Ovary (tissue), 10 donors: ENCODE results near the gene BEND6. TPM values are rescaled to one million over a fixed set of nuclear protein-coding genes. Genes with fewer than 3 reads are reported as not detected.

Experiments used
- DNase-seq, 5 donors: peaks; one replicate each; pipeline ENCODE4 v3.0.0-alpha.2; 2019 to 2020
- H3K27ac ChIP-seq, 2 donors: fragments of 200-600 bp; one replicate each; pipeline versions ENCODE4 v1.5.1 to v1.8.0; 2019 to 2022
- H3K27me3 ChIP-seq: fragments of 200-600 bp; one replicate; pipeline ENCODE4 v1.8.0; 2022
- H3K36me3 ChIP-seq: fragments of 200-600 bp; sonication (generic); one replicate; pipeline ENCODE4 v1.5.1; 2019
- H3K4me1 ChIP-seq: one replicate; pipeline ENCODE4 v1.8.1; 2013; ENCODE audit warnings: mild to moderate bottlenecking, moderate library complexity; ENCODE audit not compliant: insufficient read depth
- H3K4me3 ChIP-seq: fragments of 200-600 bp; sonication (generic); one replicate; pipeline ENCODE4 v1.5.1; 2017
- H3K9me3 ChIP-seq, 2 donors: fragments of 200-600 bp in 1 of 2; sonication (generic) in 1 of 2; one replicate each; pipeline versions ENCODE4 v1.5.1 to v1.8.1; 2013 to 2019; ENCODE audit warnings: mild to moderate bottlenecking in 1 of 2, moderate library complexity in 1 of 2
- EP300 ChIP-seq: sonication (generic); formaldehyde crosslinking; IDR thresholded peaks from one replicate; pipeline ENCODE4 v1.6.1; 2017; ENCODE audit warnings: antibody characterized with exemption
- POLR2A ChIP-seq: fragments of 450-650 bp; IDR thresholded peaks from one replicate; pipeline ENCODE4 v1.6.1; 2017; ENCODE audit warnings: antibody characterized with exemption, mild to moderate bottlenecking, moderate library complexity
- WGBS, 3 donors: extraction: QIAGEN DNeasy Blood & Tissue Kit in 1 of 3; methylation state at CpG; one replicate each; pipeline versions ENCODE4 v1.1.5 to v1.1.7; 2013 to 2017; 5-methylcytosine and 5-hydroxymethylcytosine counted together
- intact Hi-C, 4 donors: fragments of 100-400 bp; cut with DNase I; formaldehyde crosslinking; loops; one replicate each; pipeline versions ENCODE4 v1.11.0 to v1.15.1; 2022 to 2023
- long read RNA-seq, 3 donors: library from polyadenylated mRNA in 2 of 3; unstranded in 2 of 3; transcript quantifications; one replicate each; pipeline ENCODE4 v2.0.0 and lab custom pipeline, GENCODE V29; 2021 to 2026
- polyA plus RNA-seq, 2 donors: library from polyadenylated mRNA; stranded (reverse); fragments of 200-250 nt in 1 of 2; fragments of 350-450 nt in 1 of 2; fragmentation: Illumina TruSeq in 1 of 2; extraction: RNeasy Lipid Tissue Mini Kit (QIAGEN cat#74804) in 1 of 2; gene quantifications; one replicate each; pipeline ENCODE4 v1.2.3, GENCODE V29; 2013 to 2014
- total RNA-seq, 7 donors: library from RNA; depleted of rRNA in 2 of 7; stranded (reverse); fragments of >200 nt in 2 of 7; fragmentation: NEBNext Ultra II Directional in 3 of 7; extraction: Animal tissue kit (Norgen Biotek cat#: 25700) in 3 of 7; gene quantifications; one replicate each; pipeline versions ENCODE4 v1.1.0 to v1.2.4, GENCODE V29; 2016 to 2023
- TF ChIP-seq, protein P1 (sequence below), 3 donors: fragments of 450-650 bp in 2 of 3; fragments of 200-600 bp in 1 of 3; IDR thresholded peaks; one replicate each; pipeline versions ENCODE4 v1.5.1 to v1.8.0; 2016 to 2022; ENCODE audit warnings: antibody characterized with exemption in 3 of 3, mild to moderate bottlenecking in 1 of 3
- donor health status: DM: no; HTN: no; CAD: no; lungs with moderate emphysema.
- donor health status: DM: no; HTN: no; CAD: no.
- donor health status: Bipolar disorder and iron deficiency.
- donor health status: DM: yes; HTN: yes; CAD: no.
- donor health status: DM: no; HTN: no; CAD: no.
- donor health status: DM: yes; HTN: yes; CAD: no.

BEND6 gene, protein sequence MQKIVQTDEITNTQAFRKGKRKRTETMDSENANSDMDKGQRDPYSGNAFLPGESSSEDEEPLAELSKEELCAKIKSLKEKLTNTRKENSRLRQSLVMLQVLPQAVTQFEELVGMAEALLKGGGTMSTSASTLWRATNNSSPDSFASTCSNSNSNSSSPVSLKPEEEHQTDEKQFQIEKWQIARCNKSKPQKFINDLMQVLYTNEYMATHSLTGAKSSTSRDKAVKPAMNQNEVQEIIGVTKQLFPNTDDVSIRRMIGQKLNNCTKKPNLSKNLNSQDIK
- total RNA-seq: 1 to 10 TPM; 1.3 to 3.2 (median 2.1) TPM
- 1 to 10 TPM; 2.2 to 5.2 TPM for polyA plus RNA-seq
- long read RNA-seq, donor 1, partial matches to known transcripts: 0 of 1 reads
- long read RNA-seq, donor 1, other reads (novel, unspliced or antisense): 1 of 1 reads
- long read RNA-seq, donor 2, partial matches to known transcripts: 0 of 2 reads
- long read RNA-seq, donor 2, other reads (novel, unspliced or antisense): 0 of 2 reads
- long read RNA-seq, donor 3, partial matches to known transcripts: 0 of 2 reads
- long read RNA-seq, donor 3, other reads (novel, unspliced or antisense): 0 of 2 reads

DNA sequence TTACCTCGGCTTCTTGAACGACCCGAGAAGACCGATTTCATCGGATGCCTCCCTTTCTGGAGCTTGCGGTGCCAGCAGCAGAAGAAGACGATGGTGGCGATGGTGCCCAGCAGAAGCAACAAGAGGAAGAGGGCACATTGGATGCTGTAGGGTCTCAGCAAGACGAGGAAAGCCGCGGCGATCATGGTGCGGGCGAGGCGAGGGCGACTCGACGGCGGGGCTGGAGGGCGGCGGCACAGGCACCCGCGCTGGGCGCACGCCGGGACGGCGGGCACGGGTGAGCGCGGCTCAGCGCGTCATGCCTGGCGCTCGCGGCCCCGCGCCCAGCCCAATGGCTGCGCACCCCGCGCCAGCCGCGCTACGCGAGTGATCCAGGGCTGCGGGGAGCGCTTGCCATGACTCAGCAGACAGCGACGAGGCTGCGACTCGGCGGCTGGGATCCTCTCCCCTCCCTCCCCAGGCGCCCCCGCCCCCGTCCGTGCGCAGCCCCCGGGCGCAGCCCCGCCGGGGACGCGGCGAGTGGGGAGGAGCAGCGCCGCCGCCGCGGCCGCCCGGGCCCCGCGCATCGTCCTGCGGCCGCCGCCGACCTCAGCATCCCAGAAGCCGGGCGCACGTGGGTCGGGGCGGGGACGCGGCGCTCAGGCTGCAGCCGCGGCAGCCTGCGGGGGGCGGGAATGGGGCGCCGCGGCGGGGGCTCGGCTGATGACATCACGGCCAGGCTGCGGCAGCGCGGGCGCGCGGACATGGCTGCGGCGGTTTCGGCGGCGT lies at the start of gene BEND6:
Gene BEND6, plus strand, starts transcription at position 705 of the 768 bp plus-strand sequence. CDS start 26,704 bp downstream, outside the sequence.
- WGBS, 3 donors: 0 to 1% (median 0%) methylated on average over 31 to 105 of the region's 107 CpGs
- intact Hi-C loops: no loop called here
- DNase-seq: peak in 4 of 5 donors; percentile 44 to 74 (median 65)
- Histone ChIP-seq H3K27ac (peak within 1 kb of the TSS; percentile 41 to 59), H3K9me3 (no peaks in the 10 kb centered on the region), H3K4me1 (peaks cover 1% of the 10 kb centered on the region), H3K36me3 (no peaks in the 10 kb centered on the region), H3K4me3 (peak within 1 kb of the TSS; percentile 58), H3K27me3 (no peaks in the 10 kb centered on the region)
- no peak for TF ChIP-seq EP300
- TF ChIP-seq, protein P1, sequence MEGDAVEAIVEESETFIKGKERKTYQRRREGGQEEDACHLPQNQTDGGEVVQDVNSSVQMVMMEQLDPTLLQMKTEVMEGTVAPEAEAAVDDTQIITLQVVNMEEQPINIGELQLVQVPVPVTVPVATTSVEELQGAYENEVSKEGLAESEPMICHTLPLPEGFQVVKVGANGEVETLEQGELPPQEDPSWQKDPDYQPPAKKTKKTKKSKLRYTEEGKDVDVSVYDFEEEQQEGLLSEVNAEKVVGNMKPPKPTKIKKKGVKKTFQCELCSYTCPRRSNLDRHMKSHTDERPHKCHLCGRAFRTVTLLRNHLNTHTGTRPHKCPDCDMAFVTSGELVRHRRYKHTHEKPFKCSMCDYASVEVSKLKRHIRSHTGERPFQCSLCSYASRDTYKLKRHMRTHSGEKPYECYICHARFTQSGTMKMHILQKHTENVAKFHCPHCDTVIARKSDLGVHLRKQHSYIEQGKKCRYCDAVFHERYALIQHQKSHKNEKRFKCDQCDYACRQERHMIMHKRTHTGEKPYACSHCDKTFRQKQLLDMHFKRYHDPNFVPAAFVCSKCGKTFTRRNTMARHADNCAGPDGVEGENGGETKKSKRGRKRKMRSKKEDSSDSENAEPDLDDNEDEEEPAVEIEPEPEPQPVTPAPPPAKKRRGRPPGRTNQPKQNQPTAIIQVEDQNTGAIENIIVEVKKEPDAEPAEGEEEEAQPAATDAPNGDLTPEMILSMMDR (IDR thresholded peaks at IDR 0.05): no peak
- TF ChIP-seq POLR2A: no peak

DNA sequence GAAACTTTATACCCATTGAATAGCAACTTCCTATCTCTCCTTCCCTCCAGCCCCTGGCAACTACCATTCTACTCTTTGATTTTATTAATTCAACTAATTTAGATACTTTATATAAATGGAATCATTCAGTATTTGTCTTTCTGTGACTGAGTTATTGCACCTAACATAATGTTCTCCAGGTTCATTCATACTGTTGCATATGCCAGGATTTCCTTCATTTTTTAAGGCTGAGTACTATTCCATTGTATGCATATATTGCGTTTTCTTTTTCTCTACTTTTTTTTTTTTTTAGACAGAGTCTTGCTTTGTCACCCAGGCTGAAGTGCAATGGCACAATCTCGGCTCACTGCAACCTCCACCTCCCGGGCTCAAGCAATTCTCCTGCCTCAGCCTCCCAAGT lies 49.5 kb upstream of the BEND6 start:
- Histone ChIP-seq H3K36me3 (no peaks in the 10 kb centered on the region), H3K4me3 (no peak overlapping the region), H3K27me3 (no peaks in the 10 kb centered on the region), H3K27ac (no peak overlapping the region), H3K4me1 (no peaks in the 10 kb centered on the region), H3K9me3 (no peaks in the 10 kb centered on the region)
- TF ChIP-seq, protein P1 (IDR thresholded peaks at IDR 0.05): no peak
- TF ChIP-seq EP300 (no peak), POLR2A (no peak)
- no peak for DNase-seq
- WGBS, 3 donors: 93 to 100% (median 96%) methylated on average over 3 of the region's 3 CpGs
- intact Hi-C loops: loop anchor here in 3 of 4 donors (10.0 kb wide), 4 partner anchors 109 to 419 kb away; partner anchors contain the start of gene PRIM2 (in 1 of the 3)

DNA sequence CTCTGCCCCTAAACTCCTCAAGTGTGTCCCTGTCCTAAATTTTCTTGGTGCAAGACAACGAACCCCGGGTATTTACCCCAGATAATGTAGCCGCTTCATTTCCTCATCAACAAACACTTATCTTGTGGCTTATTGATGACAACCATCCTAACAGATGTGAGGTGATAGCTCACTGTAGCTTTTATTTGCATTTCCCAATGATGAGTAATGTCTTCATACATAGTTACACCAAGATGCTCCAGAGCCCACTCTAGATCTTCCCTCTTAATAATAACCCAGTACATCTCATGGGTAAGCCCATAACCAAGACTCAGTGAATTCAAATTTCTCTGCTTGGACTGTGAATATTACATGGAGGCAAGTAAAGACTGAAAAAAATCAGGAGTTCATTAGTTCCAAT lies 48.2 kb upstream of the BEND6 start:
- H3K27me3 ChIP-seq: no peaks in the 10 kb centered on the region
- H3K4me3 ChIP-seq: no peak overlapping the region
- H3K36me3 ChIP-seq: no peaks in the 10 kb centered on the region
- 78 to 86% (median 85%) methylated on average over 3 of the region's 3 CpGs for WGBS, 3 donors
- H3K27ac ChIP-seq: no peak overlapping the region
- intact Hi-C loops: loop anchor here in 3 of 4 donors (10.0 kb wide), 4 partner anchors 108 to 418 kb away; partner anchors contain the start of gene PRIM2 (in 1 of the 3)
- no peak for DNase-seq
- TF ChIP-seq, protein P1 (IDR thresholded peaks at IDR 0.05): no peak
- TF ChIP-seq EP300: no peak
- no peaks in the 10 kb centered on the region for H3K4me1 ChIP-seq
- no peaks in the 10 kb centered on the region for H3K9me3 ChIP-seq
